ENCODE measurements around the gene JPH4.
"Not testable (repeated sequence)": the region's sequence is repeated elsewhere in the genome, so short reads cannot be mapped to it uniquely, and the experiment has no call there.

The JPH4 gene

DNA sequence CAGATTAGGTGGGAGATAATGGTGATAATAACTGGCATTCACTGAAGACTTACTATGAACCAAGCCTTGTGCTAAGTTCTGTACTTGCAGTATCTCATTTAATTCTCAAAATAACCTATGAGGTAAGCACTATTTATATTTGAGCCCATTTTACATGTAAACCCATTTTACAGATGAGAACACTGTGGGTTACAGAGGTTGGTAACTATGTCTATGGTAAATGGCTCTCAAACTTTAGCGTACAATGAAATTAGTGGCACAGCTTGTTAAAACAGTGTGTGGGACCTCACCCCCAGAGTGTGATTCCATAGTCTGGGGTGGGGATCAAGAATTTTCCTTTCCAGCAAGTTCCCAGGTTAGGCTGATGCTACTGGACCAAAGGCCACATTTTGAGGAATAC is 22.2 kb upstream of the JPH4 start:
- TF ChIP-seq, protein P1, sequence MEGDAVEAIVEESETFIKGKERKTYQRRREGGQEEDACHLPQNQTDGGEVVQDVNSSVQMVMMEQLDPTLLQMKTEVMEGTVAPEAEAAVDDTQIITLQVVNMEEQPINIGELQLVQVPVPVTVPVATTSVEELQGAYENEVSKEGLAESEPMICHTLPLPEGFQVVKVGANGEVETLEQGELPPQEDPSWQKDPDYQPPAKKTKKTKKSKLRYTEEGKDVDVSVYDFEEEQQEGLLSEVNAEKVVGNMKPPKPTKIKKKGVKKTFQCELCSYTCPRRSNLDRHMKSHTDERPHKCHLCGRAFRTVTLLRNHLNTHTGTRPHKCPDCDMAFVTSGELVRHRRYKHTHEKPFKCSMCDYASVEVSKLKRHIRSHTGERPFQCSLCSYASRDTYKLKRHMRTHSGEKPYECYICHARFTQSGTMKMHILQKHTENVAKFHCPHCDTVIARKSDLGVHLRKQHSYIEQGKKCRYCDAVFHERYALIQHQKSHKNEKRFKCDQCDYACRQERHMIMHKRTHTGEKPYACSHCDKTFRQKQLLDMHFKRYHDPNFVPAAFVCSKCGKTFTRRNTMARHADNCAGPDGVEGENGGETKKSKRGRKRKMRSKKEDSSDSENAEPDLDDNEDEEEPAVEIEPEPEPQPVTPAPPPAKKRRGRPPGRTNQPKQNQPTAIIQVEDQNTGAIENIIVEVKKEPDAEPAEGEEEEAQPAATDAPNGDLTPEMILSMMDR (conservative IDR thresholded peaks at IDR 0.05): no peak

DNA sequence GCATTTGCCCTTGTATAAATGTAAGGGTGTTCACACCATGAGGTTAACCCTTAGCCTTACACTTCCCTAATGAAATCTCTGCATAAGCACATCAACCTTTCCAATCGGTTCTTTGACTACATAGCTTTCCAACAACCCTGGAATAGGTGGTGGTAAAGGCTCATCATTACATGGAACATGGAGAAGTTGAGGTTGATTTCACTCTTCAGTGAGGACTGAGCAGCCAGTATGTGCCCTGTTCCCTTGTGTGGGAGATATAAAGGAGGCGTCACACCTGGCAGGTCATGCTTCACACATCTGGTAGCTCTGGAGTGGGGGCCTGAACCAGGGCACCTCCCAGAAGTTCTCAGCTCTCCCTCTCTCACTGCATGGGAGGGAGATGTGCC is 21.7 kb upstream of the JPH4 start:
- TF ChIP-seq, protein P1 (conservative IDR thresholded peaks at IDR 0.05): no peak
- H3K27ac ChIP-seq: no peak overlapping the region

More for the DNA sequence above, 22.2 kb upstream of the JPH4 start:
- H3K27ac ChIP-seq: no peak overlapping the region

DNA sequence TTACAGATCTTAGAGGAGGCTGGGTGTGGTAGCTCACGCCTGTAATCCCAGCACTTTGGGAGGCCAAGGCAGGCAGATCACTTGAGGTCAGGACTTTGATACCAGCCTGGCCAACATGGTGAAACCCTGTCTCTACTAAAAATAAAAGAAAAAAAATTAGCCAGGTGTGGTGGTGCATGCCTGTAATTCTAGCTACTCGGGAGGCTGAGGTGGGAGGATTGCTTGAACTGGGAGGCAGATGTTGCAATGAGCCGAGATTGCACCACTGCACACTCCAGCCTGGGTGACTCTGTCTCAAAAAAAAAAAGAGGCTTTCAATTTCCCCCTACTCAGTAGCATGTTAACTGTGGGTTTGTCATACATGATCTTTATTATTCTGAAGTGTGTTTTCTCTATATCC is 15.6 kb upstream of the JPH4 start:
- not testable (repeated sequence) for H3K27ac ChIP-seq

DNA sequence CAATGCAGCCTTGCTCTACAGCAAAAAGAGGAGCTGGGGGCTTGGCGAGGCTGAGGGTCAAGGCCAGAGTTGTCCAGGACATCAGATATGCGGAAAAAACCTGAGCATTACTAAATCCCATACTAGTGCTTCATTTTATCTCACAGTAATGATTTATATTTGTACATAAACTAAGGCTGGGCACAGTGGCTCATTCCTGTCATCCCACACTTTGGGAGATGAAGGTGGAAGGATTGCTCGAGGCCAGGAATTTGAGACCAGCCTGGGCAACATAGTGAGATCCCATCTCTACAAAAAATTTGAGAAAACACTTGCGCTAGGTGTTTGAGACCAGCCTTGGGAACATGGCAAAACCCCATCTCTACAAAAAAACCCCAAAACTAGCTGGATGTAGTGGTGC is 11.6 kb upstream of the JPH4 start:
- TF ChIP-seq, protein P1 (conservative IDR thresholded peaks at IDR 0.05): no peak
- H3K27ac ChIP-seq: no peak overlapping the region

DNA sequence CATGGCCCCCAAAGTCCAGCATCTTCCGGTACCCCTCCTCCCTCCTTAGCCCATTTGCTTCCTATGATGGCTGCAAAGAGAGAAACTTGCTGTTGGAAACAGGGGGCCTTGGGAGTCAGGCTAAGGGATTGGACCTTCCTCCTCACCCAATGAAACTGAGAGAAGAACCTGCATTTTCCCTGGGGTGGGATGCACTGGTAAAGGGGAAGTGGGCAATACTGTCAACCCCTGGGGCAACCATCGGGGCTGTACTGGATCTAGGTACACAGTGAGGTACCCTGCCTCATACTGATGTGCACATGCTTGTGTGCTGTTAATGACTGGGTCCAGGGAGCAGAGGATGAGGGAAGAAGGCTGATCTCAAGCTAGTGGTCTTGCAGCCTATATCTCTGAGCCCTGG is 11.0 kb upstream of the JPH4 start:
- H3K27ac ChIP-seq: peak overlapping the region; percentile 73
- TF ChIP-seq, protein P1 (conservative IDR thresholded peaks at IDR 0.05): no peak

DNA sequence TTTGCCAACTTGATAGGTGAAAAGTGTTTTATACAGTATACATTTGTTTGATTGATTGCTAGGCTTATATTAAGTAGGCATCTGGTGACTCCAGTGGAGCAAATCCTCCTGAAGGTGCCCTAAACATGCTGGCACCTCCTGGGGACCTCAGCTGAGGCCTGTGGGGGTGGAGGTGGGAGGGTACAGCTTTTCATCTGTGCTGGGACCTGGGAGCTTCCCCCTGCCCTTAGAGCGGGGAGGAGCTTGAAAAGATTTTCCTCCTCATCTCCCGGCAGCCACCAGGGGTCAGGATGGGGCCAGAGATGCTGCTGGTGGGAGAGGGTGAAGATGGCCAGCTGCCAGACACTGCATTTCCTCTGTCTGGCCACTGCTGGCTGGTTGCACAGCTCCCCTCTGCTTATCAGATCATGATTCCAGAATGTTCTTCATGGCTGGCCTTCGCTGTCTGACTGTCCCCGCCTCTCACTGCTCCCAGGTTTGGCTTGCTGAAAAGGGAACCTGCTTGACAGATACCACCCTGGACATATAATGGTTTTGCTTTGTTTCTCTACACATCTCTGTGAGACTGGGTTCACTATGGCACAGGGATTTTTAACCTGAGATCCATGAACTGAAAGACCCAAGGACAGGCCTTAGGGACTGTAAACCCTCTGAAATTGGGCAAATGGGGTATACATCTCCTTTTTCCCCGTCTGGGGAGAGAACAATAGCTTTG is 10.5 kb upstream of the JPH4 start:
- H3K27ac ChIP-seq: peak overlapping the region; percentile 73
- TF ChIP-seq, protein P1 (conservative IDR thresholded peaks at IDR 0.05): peak; percentile 91

DNA sequence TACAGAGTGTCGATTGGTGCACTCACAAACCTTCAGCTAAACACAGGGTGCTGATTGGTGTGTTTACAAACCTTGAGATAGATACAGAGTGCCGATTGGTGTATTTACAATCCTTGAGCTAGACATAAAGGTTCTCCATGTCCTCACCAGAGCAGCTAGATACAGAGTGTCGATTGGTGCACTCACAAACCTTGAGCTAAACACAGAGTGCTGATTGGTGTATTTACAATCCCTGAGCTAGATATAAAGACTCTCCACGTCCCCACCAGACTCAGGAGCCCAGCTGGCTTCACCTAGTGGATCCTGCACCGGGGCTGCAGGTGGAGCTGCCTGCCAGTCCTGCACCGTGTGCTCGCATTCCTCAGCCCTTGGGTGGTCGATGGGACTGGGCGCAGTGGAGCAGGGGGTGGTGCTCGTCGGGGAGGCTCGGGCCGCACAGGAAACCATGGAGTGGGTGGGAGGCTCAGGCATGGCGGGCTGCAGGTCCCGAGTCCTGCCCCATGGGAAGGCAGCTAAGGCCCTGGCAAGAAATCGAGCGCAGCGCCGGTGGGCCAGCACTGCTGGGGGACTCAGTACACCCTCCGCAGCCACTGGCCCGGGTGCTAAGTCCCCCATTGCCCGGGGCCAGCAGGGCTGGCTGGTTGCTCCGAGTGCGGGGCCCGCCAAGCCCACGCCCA is 6.1 kb upstream of the JPH4 start:
- not testable (repeated sequence) for H3K27ac ChIP-seq

DNA sequence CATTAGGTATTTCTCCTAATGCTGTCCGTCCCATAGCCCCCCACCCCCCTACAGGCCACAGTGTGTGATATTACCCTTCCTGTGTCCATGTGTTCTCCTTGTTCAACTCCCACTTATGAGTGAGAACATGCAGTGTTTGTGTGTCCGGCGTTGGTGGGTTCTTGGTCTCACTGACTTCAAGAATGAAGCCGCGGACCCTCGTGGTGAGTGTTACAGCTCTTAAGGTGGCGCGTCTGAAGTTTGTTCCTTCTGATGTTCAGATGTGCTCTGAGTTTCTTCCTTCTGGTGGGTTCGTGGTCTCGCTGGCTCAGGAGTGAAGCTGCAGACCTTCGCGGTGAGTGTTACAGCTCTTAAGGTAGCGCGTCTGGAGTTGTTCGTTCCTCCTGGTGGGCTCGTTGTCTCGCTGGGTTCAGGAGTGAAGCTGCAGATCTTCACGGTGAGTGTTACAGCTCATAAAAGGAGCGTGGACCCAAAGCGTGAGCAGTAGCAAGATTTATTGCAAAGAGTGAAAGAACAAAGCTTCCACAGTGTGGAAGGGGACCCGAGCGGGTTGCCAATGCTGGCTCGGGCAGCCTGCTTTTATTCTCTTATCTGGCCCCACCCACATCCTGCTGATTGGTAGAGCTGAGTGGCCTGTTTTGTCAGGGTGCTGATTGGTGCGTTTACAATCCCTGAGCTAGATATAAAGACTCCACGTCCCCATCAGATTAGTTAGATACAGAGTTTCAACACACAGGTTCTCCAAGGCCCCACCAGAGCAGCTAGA is 5.4 kb upstream of the JPH4 start:
- H3K27ac ChIP-seq: not testable (repeated sequence)
